Liver (tissue), 9 donors: ENCODE data around the gene CNBP. TPM values are rescaled to one million over a fixed set of nuclear protein-coding genes. Genes with fewer than 3 reads are reported as not detected.
"Not testable (repeated sequence)": the region's sequence is repeated elsewhere in the genome, so short reads cannot be mapped to it uniquely, and the experiment has no call there.

Experiments
- DNase-seq: peaks from one replicate; pipeline ENCODE4 v3.0.0-alpha.2; 2017; ENCODE audit warnings: low spot score
- H3K27ac ChIP-seq, 2 donors: one replicate each; pipeline ENCODE4 v1.7.0; 2013; ENCODE audit warnings: inconsistent platforms in 2 of 2, low read length in 2 of 2, control low read depth in 1 of 2, low read depth in 1 of 2, mild to moderate bottlenecking in 1 of 2
- H3K27me3 ChIP-seq, 4 donors: one replicate each; pipeline versions ENCODE4 v1.6.1 to v1.7.0; 2013; ENCODE audit warnings: low read length in 3 of 4, inconsistent platforms in 1 of 4, mild to moderate bottlenecking in 1 of 4, moderate library complexity in 1 of 4; ENCODE audit not compliant: control insufficient read depth in 4 of 4, insufficient read depth in 4 of 4
- H3K36me3 ChIP-seq, 4 donors: one replicate each; pipeline versions ENCODE4 v1.6.1 to v1.7.0; 2013; ENCODE audit warnings: low read length in 3 of 4, mild to moderate bottlenecking in 3 of 4, low read depth in 1 of 4, moderate library complexity in 1 of 4; ENCODE audit not compliant: control insufficient read depth in 4 of 4, insufficient read depth in 3 of 4
- H3K4me1 ChIP-seq, 4 donors: one replicate each; pipeline versions ENCODE4 v1.6.1 to v1.7.0; 2013; ENCODE audit warnings: low read length in 3 of 4, mild to moderate bottlenecking in 3 of 4, moderate library complexity in 1 of 4; ENCODE audit not compliant: control insufficient read depth in 4 of 4, insufficient read depth in 4 of 4
- H3K4me3 ChIP-seq, 3 donors: one replicate each; pipeline versions ENCODE4 v1.6.1 to v1.7.0; 2013; ENCODE audit warnings: low read length in 3 of 3, control low read depth in 1 of 3, low read depth in 1 of 3, mild to moderate bottlenecking in 1 of 3
- H3K9ac ChIP-seq, 2 donors: one replicate each; pipeline ENCODE4 v1.7.0; 2013; ENCODE audit warnings: low read length in 2 of 2, mild to moderate bottlenecking in 2 of 2, moderate library complexity in 2 of 2, control low read depth in 1 of 2, low read depth in 1 of 2
- H3K9me3 ChIP-seq, 4 donors: one replicate each; pipeline versions ENCODE4 v1.6.1 to v1.7.0; 2013; ENCODE audit warnings: low read length in 3 of 4; ENCODE audit not compliant: control insufficient read depth in 4 of 4
- ATF3 ChIP-seq: IDR thresholded peaks from 2 replicates; pipeline ENCODE4 v1.6.1; 2016; ENCODE audit warnings: antibody characterized with exemption
- CTCF ChIP-seq: fragments of 150-350 bp; IDR thresholded peaks from 2 replicates; pipeline ENCODE4 v1.5.1; 2017; ENCODE audit warnings: improper control_type of control experiment, low read depth, low read length; ENCODE audit not compliant: missing input control
- EGR1 ChIP-seq, 2 donors: IDR thresholded peaks; 2 replicates each; pipeline ENCODE4 v1.6.1; 2016 to 2018; ENCODE audit warnings: antibody characterized with exemption in 2 of 2, low read depth in 2 of 2
- HNF4A ChIP-seq, 2 donors: conservative IDR thresholded peaks; 2 replicates each; pipeline ENCODE4 v1.6.1; 2016; ENCODE audit warnings: antibody characterized with exemption in 2 of 2, mild to moderate bottlenecking in 2 of 2
- HNF4G ChIP-seq: IDR thresholded peaks from 2 replicates; pipeline ENCODE4 v1.6.1; 2016; ENCODE audit warnings: antibody characterized with exemption
- JUND ChIP-seq, 2 donors: IDR thresholded peaks; 2 replicates each; pipeline ENCODE4 v1.6.1; 2016; ENCODE audit warnings: antibody characterized with exemption in 2 of 2
- NR2F2 ChIP-seq: IDR thresholded peaks from 2 replicates; pipeline ENCODE4 v1.6.1; 2016; ENCODE audit warnings: antibody characterized with exemption
- REST ChIP-seq: IDR thresholded peaks from 2 replicates; pipeline ENCODE4 v1.6.1; 2016; ENCODE audit warnings: antibody characterized with exemption, mild to moderate bottlenecking
- RXRA ChIP-seq, 2 donors: IDR thresholded peaks; 2 replicates each; pipeline ENCODE4 v1.6.1; 2017 to 2018; ENCODE audit warnings: antibody characterized with exemption in 2 of 2, mild to moderate bottlenecking in 1 of 2
- SP1 ChIP-seq: IDR thresholded peaks from 2 replicates; pipeline ENCODE4 v1.6.1; 2018; ENCODE audit warnings: antibody characterized with exemption, mild to moderate bottlenecking
- TAF1 ChIP-seq: conservative IDR thresholded peaks from 2 replicates; pipeline ENCODE4 v1.6.1; 2016; ENCODE audit warnings: antibody characterized with exemption, mild to moderate bottlenecking
- WGBS: extraction: QIAGEN DNeasy Blood & Tissue Kit; methylation state at CpG from one replicate; pipeline ENCODE4 v1.1.7; 2013; 5-methylcytosine and 5-hydroxymethylcytosine counted together
- polyA plus RNA-seq, 2 donors: library from polyadenylated mRNA; stranded (reverse) in 1 of 2; unstranded in 1 of 2; fragments of 200-250 nt in 1 of 2; fragments of >200 nt in 1 of 2; fragmentation: Nextera tagmentation in 1 of 2; extraction: Ambion mirVana in 1 of 2; gene quantifications; one replicate each; pipeline versions ENCODE4 v1.2.1 to v1.2.3, GENCODE V29; 2013 to 2015
- total RNA-seq, 2 donors: library from RNA; depleted of rRNA; stranded (reverse); fragments of >200 nt; gene quantifications; one replicate each; pipeline ENCODE4 v1.2.3, GENCODE V29; 2014
- TF ChIP-seq, protein P1 (sequence below): IDR thresholded peaks from 2 replicates; pipeline ENCODE4 v1.6.1; 2016; ENCODE audit warnings: antibody characterized with exemption
- donor health status: healthy.
- donor health status: healthy.
- donor health status: healthy.
- donor health status: healthy.
- donor health status: healthy.

CNBP gene
- total and polyA plus RNA-seq, 4 donors, result 162 to 291 (median 214) TPM

DNA sequence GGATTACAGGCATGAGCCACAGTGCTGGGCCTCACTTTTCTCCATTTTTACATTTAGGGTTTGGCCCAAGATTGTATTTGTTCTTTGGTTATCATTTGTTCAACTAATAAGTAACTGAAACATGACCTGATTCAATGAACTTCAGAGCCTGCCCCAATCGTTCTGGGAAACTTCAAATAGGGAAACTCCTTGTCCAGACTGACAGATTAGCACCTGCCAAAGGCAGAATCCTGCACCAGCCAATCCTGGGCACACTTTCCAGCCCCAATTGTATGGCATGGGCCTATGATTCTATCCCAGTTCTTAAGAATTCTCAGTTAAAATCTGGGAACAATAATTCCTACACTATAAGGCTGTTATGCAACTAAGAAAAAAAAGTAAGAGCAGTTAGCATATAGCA, 43.8 kb downstream of the CNBP start:
- Histone ChIP-seq H3K9ac (no peak overlapping the region), H3K27me3 (no peaks in the 10 kb centered on the region), H3K9me3 (no peaks in the 10 kb centered on the region), H3K4me1 (peaks cover 0 to 2% (median 0%) of the 10 kb centered on the region in 4 donors), H3K36me3 (peaks cover 10 to 28% (median 19%) of the 10 kb centered on the region in 4 donors), H3K27ac (no peak overlapping the region), H3K4me3 (no peak overlapping the region)
- TF ChIP-seq TAF1, result no peak
- TF ChIP-seq JUND (IDR thresholded peaks at IDR 0.05), result no peak
- TF ChIP-seq RXRA (IDR thresholded peaks at IDR 0.05), result no peak
- no peak for TF ChIP-seq REST
- TF ChIP-seq HNF4G, result no peak
- no peak for TF ChIP-seq EGR1 (IDR thresholded peaks at IDR 0.05; ENCODE audit: low read depth in 2 of 2)
- TF ChIP-seq, protein P1, sequence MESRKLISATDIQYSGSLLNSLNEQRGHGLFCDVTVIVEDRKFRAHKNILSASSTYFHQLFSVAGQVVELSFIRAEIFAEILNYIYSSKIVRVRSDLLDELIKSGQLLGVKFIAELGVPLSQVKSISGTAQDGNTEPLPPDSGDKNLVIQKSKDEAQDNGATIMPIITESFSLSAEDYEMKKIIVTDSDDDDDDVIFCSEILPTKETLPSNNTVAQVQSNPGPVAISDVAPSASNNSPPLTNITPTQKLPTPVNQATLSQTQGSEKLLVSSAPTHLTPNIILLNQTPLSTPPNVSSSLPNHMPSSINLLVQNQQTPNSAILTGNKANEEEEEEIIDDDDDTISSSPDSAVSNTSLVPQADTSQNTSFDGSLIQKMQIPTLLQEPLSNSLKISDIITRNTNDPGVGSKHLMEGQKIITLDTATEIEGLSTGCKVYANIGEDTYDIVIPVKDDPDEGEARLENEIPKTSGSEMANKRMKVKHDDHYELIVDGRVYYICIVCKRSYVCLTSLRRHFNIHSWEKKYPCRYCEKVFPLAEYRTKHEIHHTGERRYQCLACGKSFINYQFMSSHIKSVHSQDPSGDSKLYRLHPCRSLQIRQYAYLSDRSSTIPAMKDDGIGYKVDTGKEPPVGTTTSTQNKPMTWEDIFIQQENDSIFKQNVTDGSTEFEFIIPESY, result no peak
- TF ChIP-seq HNF4A (conservative IDR thresholded peaks at IDR 0.05), result no peak
- no peak for TF ChIP-seq ATF3
- no peak for TF ChIP-seq SP1
- no peak for TF ChIP-seq NR2F2
- TF ChIP-seq CTCF, result no peak
- no peak for DNase-seq
- 23% methylated on average over 1 of the region's 1 CpG for WGBS

DNA sequence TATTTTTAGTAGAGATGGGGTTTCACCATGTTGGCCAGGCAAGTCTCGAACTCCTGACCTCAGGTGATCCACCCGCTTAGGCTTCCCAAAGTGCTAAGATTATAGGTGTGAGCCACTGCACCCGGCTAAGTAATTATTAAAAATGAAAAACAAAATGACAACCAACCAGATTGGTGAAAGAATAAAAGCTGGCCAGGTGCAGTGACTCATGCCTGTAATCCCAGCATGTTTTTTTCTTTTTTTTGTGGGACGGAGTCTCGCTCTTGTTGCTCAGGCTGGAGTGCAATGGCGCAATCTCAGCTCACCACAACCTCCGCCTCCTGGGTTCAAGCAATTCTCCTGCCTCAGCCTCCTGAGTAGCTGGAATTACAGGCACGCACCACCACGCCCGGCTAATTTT, 47.4 kb downstream of the CNBP start:
- not testable (repeated sequence) for H3K4me3 ChIP-seq, H3K4me1 ChIP-seq, H3K27ac ChIP-seq, H3K27me3 ChIP-seq, DNase-seq, H3K9me3 ChIP-seq, H3K9ac ChIP-seq
- 95% methylated on average over 10 of the region's 10 CpGs for WGBS
- peaks cover 8 to 50% (median 34%) of the 10 kb centered on the region in 4 donors for H3K36me3 ChIP-seq
